ENCODE results near the gene PSME4. TPM values are rescaled to one million over a fixed set of nuclear protein-coding genes. Genes with fewer than 3 reads are reported as not detected.
"Not testable (repeated sequence)": the region's sequence is repeated elsewhere in the genome, so short reads cannot be mapped to it uniquely, and the experiment has no call there.

The PSME4 gene
- total RNA-seq, 1 experiment from 2014 or later, result 87.4 TPM

- Histone ChIP-seq H2BK15ac (ENCODE audit: low read depth, low read length) (no peak overlapping the region), H3K23ac (ENCODE audit: insufficient read length, low read depth, low read length) (no peak overlapping the region), H4K5ac (ENCODE audit: insufficient read length, low read depth, low read length) (no peak overlapping the region), H3K56ac (ENCODE audit: insufficient read length, low read depth, low read length) (no peak overlapping the region), H3K14ac (ENCODE audit: insufficient read depth, low read length) (no peak overlapping the region), H3K4ac (ENCODE audit: low read depth, low read length) (no peak overlapping the region), H3K27ac (ENCODE audit: insufficient read length, low read depth, low read length) (no peak overlapping the region), H2BK12ac (ENCODE audit: insufficient read length, low read depth, low read length) (no peak overlapping the region), H2BK5ac (ENCODE audit: insufficient read length, low read length) (no peak overlapping the region), H2BK20ac (ENCODE audit: low read depth, low read length, poor library complexity, severe bottlenecking) (no peak overlapping the region), H3K27me3 (ENCODE audit: insufficient read depth, low read length) (no peaks in the 10 kb centered on the region), H3K18ac (ENCODE audit: insufficient read length, low read depth, low read length) (no peak overlapping the region), H2BK120ac (ENCODE audit: low read depth, low read length, poor library complexity, severe bottlenecking) (no peak overlapping the region), H3K4me2 (ENCODE audit: insufficient read depth, insufficient read length, low read length) (no peak overlapping the region), H2AK5ac (ENCODE audit: insufficient read length, low read length) (no peak overlapping the region), H2AFZ (ENCODE audit: low read length) (no peak overlapping the region), H4K8ac (replicated peaks; ENCODE audit: insufficient read length, low read depth, low read length) (no peak overlapping the region), H4K20me1 (ENCODE audit: control insufficient read depth, insufficient read depth, insufficient read length) (no peaks in the 10 kb centered on the region), H3K9me3 (ENCODE audit: control insufficient read depth, low read depth, low read length) (no peaks in the 10 kb centered on the region), H3K23me2 (ENCODE audit: insufficient read length, low read depth, low read length, poor library complexity, severe bottlenecking) (no peaks in the 10 kb centered on the region), H3K79me1 (ENCODE audit: insufficient read depth, low read depth, low read length, poor library complexity, severe bottlenecking) (no peaks in the 10 kb centered on the region), H3K4me1 (ENCODE audit: insufficient read depth, low read length) (no peaks in the 10 kb centered on the region), H4K91ac (ENCODE audit: insufficient read length, low read depth, low read length) (no peak overlapping the region), H3K9ac (ENCODE audit: extremely low read depth, insufficient read length, low read length) (no peak overlapping the region), H3K79me2 (ENCODE audit: insufficient read depth, low read length) (no peaks in the 10 kb centered on the region), H3T11ph (ENCODE audit: low read length) (no peak overlapping the region)
- WGBS (ENCODE audit: extremely low coverage, insufficient read length, low lambda C conversion rate), result 100% methylated on average over 1 of the region's 4 CpGs
- H3K9me3 Mint-ChIP-seq, result no peaks in the 10 kb centered on the region
- H3K27me3 Mint-ChIP-seq (ENCODE audit: low read depth), result no peaks in the 10 kb centered on the region
- DNase-seq, result no peak
- TF ChIP-seq CTCF (conservative IDR thresholded peaks at IDR 0.05), result no peak
- no peaks in the 10 kb centered on the region for H3K4me1 Mint-ChIP-seq
- H3K36me3 Mint-ChIP-seq (ENCODE audit: insufficient read depth in 1 of 3, low read depth in 3 of 3), result peaks cover 5 to 41% (median 14%) of the 10 kb centered on the region in 3 experiments; a peak in 6 of 7 replicates
- no peak overlapping the region for H3K27ac Mint-ChIP-seq
- no peak overlapping the region for H3K4me3 Mint-ChIP-seq
Measured at GRCh38 chr2:53852532-53852931, 118.3 kb downstream of the PSME4 start.

DNA sequence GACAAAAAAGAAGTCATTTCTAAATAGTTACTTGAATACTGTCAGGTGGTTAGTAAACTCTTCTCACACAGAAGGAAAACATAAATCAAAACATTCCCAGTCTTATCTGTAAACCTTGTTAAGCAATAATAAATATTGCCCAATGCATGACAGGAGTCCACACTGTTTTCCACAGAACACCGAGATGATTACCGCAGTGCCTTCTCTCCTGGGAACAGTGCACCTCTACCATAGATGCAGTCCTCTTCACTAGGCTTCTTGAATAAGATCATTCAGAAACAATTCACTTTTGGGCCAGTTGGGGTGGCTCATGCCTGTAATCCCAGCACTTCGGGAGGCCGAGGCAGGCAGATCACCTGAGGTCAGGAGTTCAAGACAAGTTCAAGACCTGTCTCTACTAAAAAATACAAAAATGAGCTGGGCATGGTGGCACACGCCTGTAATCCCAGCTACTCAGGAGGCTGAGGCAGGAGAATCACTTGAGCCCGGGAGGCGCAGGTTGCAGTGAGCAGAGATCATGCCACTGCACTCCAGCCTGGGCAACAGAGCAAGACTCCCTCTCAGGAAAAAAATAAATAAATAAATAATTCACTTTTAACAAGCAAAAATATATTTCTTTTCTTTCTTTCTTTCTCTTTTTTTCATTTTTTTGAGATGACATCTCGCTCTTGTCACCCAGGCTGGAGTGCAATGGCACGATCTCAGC, 119.6 kb downstream of the PSME4 start:
- H3K27me3 ChIP-seq (ENCODE audit: insufficient read depth, low read length); H4K8ac ChIP-seq (replicated peaks; ENCODE audit: insufficient read length, low read depth, low read length); H2AK5ac ChIP-seq (ENCODE audit: insufficient read length, low read length); H3K4ac ChIP-seq (ENCODE audit: low read depth, low read length); H3K79me1 ChIP-seq (ENCODE audit: insufficient read depth, low read depth, low read length, poor library complexity, severe bottlenecking); H3K9me3 ChIP-seq (ENCODE audit: control insufficient read depth, low read depth, low read length); H4K91ac ChIP-seq (ENCODE audit: insufficient read length, low read depth, low read length); H3T11ph ChIP-seq (ENCODE audit: low read length); H3K23me2 ChIP-seq (ENCODE audit: insufficient read length, low read depth, low read length, poor library complexity, severe bottlenecking); H3K23ac ChIP-seq (ENCODE audit: insufficient read length, low read depth, low read length); H4K5ac ChIP-seq (ENCODE audit: insufficient read length, low read depth, low read length); H3K27me3 Mint-ChIP-seq (ENCODE audit: low read depth); H2BK20ac ChIP-seq (ENCODE audit: low read depth, low read length, poor library complexity, severe bottlenecking); H3K9me3 Mint-ChIP-seq; H3K4me1 Mint-ChIP-seq; H2BK15ac ChIP-seq (ENCODE audit: low read depth, low read length); H3K4me3 Mint-ChIP-seq; H3K56ac ChIP-seq (ENCODE audit: insufficient read length, low read depth, low read length); H2BK120ac ChIP-seq (ENCODE audit: low read depth, low read length, poor library complexity, severe bottlenecking); H3K4me2 ChIP-seq (ENCODE audit: insufficient read depth, insufficient read length, low read length); H3K9ac ChIP-seq (ENCODE audit: extremely low read depth, insufficient read length, low read length); H3K4me1 ChIP-seq (ENCODE audit: insufficient read depth, low read length); H3K27ac ChIP-seq (ENCODE audit: insufficient read length, low read depth, low read length); H3K79me2 ChIP-seq (ENCODE audit: insufficient read depth, low read length); H2BK12ac ChIP-seq (ENCODE audit: insufficient read length, low read depth, low read length); H2AFZ ChIP-seq (ENCODE audit: low read length); H4K20me1 ChIP-seq (ENCODE audit: control insufficient read depth, insufficient read depth, insufficient read length); H3K14ac ChIP-seq (ENCODE audit: insufficient read depth, low read length); DNase-seq; H3K18ac ChIP-seq (ENCODE audit: insufficient read length, low read depth, low read length); H2BK5ac ChIP-seq (ENCODE audit: insufficient read length, low read length): not testable (repeated sequence)
- no CpG with 5 or more reads among the region's 9 CpGs for WGBS (ENCODE audit: extremely low coverage, insufficient read length, low lambda C conversion rate)
- peak overlapping the region in 1 of 3 experiments; percentile 29; a peak in 1 of 7 replicates for H3K27ac Mint-ChIP-seq
- peaks cover 5 to 37% (median 14%) of the 10 kb centered on the region in 3 experiments; a peak in 6 of 7 replicates for H3K36me3 Mint-ChIP-seq (ENCODE audit: insufficient read depth in 1 of 3, low read depth in 3 of 3)
